ENCODE results near the gene FCGR2B.
"Not testable (repeated sequence)": the region's sequence is repeated elsewhere in the genome, so short reads cannot be mapped to it uniquely, and the experiment has no call there.

DNA sequence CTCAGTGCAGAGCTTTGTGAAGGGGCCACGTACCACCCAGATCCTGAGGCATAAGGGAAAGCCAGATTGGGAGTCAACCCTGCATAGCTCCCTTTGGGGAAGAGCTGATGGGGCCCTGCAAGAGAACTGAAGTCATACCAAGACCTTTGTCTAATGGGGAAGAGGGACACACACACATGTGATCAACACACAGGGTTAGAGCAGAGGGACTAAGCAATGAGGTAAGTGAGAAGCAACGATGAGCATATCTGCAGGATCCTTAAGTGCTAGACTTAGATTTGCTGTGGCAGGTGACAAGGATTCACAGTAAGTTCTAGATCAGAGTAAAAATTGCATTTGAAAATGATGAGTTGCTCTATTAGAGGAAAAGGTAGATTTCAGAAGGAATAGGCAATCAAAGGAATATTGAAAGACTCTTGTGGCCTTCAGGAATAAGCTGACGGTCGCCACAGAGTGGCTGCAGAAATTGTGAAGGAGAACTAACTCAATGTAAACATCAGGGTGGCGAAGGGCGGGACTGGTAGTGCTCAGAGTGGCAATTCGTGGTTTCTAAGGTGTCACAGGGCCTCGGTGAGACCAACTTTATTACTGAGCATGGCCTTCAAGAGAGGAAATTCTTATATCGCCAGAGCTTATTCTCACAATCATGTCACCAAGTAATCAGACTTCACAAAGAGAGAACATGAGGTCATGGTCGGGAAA, 36.3 kb upstream of the FCGR2B start:
- TF ChIP-seq POLR2A (IDR thresholded peaks at IDR 0.05; ENCODE audit: low read length); GATA1 (IDR thresholded peaks at IDR 0.05; ENCODE audit: low read depth, low read length): not testable (repeated sequence)

Data from erythroblast (primary cell).